Measurements from ENCODE around the gene HIVEP2.

Gene HIVEP2

GRCh38 chr6:142728364-142728763 is 216.6 kb downstream of the HIVEP2 start:
- DNase-seq, result no peak

- DNase-seq, result no peak
Measured at GRCh38 chr6:142726616-142727015, 218.4 kb downstream of the HIVEP2 start.

GRCh38 chr6:142725024-142725770 is 219.8 kb downstream of the HIVEP2 start:
- peak; percentile 13 for DNase-seq

DNA sequence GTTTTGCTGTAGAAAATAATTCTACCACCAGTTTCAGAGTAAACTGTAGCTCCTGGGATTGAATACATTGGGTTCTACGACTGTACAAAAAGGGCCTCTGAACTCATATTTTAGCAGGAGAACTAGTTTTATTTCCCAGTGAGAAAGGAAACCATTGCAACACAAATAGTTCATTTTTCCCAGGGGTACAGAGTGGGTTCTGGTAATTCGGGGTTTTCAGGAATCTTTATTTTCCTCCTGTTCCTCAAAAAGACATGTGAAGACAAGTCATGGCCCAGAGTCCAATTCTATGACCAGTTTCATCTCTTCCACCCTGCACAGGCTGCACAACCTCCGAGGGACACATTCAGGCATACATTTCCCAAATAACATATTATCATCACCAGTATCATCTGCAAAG is 222.1 kb downstream of the HIVEP2 start:
- no peak for DNase-seq

GRCh38 chr6:142722012-142722411 is 223.0 kb downstream of the HIVEP2 start:
- DNase-seq, result no peak

- DNase-seq, result peak; percentile 35
Measured at GRCh38 chr6:142721215-142721920, 223.6 kb downstream of the HIVEP2 start.

- DNase-seq, result no peak
Measured at GRCh38 chr6:142718667-142719191, 226.2 kb downstream of the HIVEP2 start.

GRCh38 chr6:142716097-142716496 is 228.9 kb downstream of the HIVEP2 start:
- DNase-seq, result no peak

DNA sequence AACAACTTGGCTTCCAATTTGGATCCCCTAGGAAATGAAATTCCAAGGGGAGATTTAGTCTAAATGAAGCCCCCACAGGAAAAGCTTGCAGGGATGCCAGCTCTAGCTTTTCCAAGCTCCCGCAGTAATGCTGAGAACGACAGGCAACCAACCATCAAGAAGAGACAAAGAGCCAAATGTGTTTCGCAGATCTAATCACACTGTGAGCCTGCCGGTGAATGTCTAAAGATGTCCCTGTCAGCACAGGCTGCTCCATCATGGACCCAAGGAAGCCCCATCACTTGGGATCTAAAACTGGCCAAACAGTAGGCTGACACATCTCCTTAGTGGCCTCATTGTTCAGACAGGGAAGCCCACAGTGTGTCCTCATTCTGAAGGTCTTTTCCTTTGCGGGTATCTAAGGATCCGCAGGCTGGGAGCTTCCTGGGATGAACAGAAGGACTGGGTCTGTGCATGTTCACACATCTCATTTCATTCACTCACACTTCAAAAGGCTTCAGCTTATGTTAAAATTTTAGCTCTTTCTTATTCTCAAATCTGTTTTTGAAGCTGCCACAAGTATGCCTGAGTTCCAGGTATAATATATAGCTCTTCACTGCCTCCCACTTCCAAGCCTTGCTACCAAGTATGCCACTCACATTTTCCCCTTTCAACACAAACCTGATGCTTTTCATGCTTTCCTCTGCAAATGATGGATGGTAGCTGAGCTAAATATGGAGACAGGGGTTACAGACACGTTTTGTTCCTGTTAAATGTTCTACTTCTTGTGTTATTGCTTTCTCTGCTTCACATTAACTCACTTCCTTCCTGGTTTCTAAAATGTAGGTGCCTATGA is 229.8 kb downstream of the HIVEP2 start:
- no peak for DNase-seq

- DNase-seq, result no peak
Measured at GRCh38 chr6:142713959-142714358, 231.0 kb downstream of the HIVEP2 start.

DNA sequence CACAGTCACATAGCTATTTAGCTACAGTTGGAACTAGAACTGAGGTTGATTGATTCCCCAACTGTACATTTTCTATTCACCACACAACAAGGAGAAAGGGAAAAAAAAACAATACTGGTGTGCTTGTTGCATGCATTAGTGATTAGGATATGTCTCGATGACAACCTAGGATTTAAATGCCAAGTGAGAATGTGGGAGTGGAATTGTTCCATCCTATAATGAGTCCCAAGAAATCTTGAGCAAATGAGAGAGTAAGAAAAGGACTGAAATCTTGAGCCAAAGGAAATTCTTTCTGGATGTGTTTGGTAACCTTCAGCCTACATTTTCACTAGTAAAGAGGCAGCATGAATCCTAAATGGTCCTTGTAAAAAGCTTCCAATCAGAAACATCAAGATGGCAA is 232.7 kb downstream of the HIVEP2 start:
- no peak for DNase-seq

DNA sequence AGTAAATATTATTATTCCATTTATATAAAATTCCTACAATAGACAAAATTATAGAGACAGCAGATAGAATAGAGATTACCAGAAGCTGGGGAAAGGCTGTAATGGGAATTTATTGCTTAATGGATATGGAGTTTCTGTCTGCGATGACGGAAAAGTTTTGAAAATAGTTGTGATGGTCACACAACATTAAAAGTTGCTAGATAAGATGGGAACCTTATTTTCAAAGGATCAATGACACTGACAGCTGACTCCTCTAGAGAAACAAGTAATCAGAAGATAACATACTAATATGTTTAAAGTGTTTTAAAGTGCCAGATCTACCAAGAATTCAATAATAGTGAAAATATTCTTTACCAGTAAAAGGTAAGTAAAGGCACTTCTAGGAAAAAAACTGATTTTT is 236.3 kb downstream of the HIVEP2 start:
- no peak for DNase-seq

- DNase-seq, result no peak
Measured at GRCh38 chr6:142707255-142707654, 237.7 kb downstream of the HIVEP2 start.

GRCh38 chr6:142706210-142706609 is 238.8 kb downstream of the HIVEP2 start:
- no peak for DNase-seq

DNA sequence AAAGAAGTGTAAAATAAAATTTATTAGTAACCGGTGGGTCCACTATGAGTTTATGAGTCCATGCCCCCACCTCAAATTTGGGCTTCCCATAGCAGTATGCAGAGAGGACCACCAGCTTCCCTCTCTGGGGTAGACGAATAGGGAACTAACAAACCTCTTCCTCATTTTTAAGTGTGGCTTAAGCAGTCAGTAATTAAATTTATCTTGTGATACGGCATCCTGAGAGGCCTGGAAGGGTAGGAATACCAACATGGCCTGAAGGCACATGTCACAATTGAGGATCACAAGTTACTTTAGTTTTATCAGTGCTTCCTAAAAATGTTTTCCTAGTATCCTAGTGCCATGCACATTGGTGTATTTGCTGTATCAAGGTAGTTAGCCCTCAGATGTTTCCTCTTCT is 239.9 kb downstream of the HIVEP2 start:
- DNase-seq, result peak; percentile 46

GRCh38 chr6:142702501-142703460 is 242.2 kb downstream of the HIVEP2 start:
- DNase-seq, result peak; percentile 77

Measured in hematopoietic multipotent progenitor cell treated with erythropoietin and hydrocortisone succinate and interleukin-3 and kit ligand, for 4 days (in vitro differentiated cells).